GM19240 (cell line): ENCODE results near the gene TTLL6.
"Not testable (repeated sequence)": the region's sequence is repeated elsewhere in the genome, so short reads cannot be mapped to it uniquely, and the experiment has no call there.

Experiments used
- DNase-seq: peaks from one replicate; pipeline ENCODE4 v3.0.0; 2011; ENCODE audit warnings: low spot score; ENCODE audit not compliant: insufficient read length

Gene TTLL6

DNA sequence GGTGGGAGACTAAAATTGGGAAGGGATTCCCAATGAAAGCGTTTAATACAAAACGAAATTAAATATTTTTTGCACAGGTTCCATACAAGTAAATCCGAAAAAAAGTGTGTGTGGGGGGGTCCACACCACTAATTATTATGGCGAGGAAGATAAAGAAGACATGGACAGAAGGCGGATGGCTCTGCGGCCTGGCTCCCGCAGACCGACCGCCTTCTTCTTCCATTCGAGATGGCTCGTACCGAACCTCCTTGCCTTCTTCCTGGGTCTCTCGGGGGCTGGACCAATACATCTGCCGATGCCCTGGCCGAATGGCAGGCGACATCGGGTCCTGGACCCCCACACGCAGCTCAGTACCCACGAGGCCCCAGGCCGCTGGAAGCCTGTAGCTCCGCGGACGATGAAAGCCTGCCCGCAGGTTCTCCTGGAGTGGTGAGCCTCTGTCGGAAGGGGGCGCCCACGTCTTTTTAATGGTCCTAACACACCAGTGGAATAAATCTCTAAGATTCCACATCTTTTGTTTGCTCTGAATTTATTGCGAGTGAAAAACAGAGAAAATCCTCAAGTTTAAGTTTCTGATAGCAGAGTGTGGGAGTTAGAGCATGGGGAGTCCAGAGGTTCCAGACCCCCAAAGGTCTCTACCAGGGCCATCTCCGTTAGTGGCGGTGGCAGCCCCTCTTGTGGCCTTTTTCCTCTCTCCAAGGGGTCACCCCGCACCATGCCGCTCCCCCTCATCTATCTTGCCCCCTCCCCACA, 92.6 kb downstream of the TTLL6 start:
- DNase-seq = no peak

DNA sequence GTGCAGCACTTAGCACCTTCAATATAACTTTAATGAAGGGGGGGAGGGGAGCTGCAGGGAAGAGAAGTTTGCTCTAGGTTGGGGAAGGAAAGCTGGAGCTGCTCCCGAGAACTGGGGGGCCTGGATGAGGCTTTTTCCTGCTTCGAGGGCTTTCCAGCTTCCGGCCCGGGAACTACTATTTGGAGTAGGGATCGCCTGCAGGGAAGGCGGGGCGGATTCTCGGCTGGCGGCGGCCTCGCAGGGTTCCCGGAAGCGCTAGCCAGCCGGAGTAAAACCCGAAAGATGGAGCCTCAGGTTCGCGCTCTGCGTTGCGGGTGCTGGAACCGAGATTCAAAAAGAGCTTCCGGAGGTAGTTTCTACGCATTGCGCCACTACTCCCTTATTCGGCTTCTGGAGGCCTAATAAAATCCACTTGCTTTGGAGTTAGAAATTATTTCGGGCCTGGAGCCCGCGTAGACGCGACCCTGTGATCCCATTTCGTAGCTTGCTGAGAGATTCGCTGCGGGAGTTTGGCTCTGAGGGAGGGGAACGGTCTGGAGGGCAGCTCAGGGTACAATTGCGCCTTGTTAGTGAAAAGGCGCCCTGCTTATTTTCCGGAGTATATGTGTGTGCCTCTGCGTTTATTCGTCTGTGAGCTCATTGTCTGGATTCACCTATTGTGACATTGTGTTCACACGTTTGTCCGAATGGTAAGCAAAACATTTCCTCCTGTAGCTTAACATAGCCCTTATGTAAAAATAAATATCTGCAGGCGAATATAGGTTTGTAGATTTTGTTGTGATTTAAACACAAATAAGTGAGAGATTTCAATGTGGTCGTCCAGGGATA, 93.4 kb downstream of the TTLL6 start:
- DNase-seq = no peak

- no peak for DNase-seq
These were observed 94.1 kb downstream of the TTLL6 start, which contains the start of gene PRAC2 for GRCh38 chr17:48722915-48723422. TSS of gene PRAC2 (plus strand) at chr17:48723185. CDS start at chr17:48724411, 1,226 bp downstream.

GRCh38 chr17:48722201-48722907, 94.7 kb downstream of the TTLL6 start, which contains the start of gene PRAC1:
TSS of gene PRAC1 (minus strand) at chr17:48722518. CDS start at chr17:48722392, 126 bp downstream.
- no peak for DNase-seq

DNA sequence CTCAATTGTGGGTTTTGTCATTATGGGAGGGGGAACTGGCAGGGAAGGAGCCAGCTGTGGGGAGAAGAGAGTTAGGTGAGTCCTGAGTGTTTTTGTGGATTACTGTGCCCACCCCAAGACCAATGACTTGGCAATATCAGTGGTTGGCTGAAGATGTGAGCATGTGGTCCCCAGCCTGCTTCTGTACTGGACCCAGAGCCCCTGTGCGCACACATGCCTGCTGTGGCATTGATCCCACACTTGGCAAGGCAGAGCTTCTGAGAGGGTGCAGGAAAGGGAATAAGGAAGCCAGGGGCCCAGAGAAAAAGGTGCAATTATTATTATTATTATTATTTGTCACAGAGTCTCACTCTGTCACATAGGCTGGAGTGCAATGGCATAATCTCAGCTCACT, 96.0 kb downstream of the TTLL6 start:
- DNase-seq = no peak

DNA sequence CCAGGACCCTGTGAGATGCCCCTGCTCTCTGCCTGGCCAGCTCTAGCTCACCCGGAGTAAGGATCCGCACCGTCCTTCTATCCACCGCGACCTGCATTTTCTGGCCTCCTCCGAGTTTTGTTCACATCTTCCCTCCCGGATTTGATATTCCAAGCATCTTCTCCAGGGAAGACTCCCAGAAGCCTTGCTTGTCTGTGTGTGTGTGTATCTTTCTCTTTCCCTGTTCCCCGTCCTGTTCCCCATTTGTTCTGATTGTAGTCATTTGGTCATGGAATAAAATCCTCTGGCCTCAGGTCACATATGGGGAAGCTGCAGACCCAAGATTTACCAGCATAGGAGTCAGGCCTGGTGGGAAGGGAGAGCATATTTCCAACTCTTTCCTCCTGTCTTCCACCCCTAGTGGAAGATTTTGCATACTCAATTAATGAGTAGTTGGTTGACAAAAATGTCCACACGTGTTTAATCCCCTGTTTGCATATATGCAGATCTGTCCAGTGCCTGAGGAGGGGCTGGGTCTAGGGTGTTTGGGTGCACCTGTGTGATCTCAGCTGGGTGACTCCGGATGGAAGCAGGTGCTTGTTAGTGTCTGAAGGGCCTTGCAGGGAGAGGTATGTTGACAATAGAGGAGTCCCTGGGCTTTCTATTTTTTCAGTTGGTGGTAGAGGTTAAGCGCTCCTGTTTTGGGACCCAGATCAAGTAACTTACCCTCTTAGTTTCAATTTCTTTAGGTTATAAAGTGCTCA, 96.6 kb downstream of the TTLL6 start:
- no peak for DNase-seq

GRCh38 chr17:48719642-48720265, 97.3 kb downstream of the TTLL6 start:
- no peak for DNase-seq

DNA sequence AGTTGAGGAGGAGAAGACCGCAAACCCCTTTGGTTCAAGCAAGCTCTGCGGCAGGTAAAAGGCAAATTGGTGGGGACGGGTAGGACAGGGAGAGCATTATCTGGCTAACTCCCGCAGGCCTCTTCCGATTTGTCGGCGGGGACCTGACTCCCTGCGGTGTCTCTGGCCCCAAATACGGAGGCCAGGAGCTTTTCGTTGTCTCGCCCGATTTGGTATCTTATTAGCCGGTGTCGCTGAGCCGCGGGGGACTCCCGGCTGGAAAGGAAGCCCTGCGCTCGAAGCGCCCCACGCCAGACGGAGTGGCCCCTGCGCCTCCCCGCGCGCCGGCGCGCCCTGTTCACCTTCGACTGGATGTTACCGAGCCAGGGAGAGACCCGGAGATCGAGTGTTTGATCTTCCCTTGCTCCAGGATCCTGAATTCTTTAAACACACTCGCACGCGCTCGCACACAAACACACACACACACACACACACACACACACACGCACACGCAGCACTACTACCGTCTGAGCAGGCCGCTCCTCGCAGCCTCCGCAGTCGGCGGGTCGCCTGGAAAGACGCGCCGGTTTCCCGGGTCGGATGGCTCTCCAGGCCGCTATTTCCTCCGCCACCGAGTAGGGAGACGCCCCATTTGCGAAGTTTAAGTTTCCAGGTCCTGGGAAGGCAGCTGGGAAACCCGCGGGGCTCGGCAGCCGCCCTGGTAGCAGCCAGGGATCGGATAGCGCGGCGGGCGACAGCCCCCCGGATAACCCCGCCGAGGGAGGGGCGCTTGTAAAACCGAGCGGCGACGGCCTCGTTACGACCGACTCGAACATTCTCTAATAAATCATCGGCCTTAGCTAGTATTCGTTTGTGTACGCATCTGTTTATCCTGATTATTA, 98.0 kb downstream of the TTLL6 start:
- no peak for DNase-seq

GRCh38 chr17:48718227-48718760, 98.7 kb downstream of the TTLL6 start:
- DNase-seq = no peak

DNA sequence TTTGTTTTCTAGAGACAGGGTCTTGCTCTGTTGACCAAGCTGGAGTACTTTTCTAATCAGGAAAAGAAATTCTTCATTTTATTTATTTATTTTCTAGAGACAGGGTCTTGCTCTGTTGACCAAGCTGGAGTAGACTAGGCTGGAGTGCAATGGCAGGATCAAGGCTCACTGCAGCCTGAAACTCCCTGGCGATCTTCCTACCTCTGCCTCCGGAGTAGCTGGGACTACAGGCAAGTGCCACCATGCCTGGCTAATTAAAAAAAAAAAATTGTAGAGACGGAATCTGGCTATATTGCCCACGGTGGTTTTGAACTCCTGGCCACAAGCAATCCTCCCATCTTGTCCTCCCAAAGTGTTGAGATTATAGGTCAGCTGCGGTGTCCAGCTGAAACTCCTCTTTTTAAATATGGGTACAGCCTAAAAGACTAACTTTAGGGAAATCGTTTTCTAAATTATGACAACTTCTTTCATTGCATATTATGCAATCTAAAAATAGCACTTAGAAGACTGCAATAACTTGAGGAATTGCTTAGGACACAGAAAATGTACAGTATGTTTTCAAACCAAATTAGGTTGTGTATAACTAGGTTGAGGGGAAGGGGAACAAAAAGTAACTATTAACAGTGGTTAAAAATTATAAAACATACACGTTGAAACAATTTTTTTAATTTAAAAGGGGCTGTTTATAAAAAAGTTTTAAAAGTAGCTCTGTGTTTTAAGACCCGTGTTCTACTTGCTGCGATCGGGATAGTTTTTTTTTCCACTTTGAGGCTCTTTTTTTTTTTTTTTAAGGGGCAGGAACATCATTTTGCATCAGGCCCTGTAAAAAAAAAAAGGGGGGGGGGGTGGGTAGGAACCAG, 99.4 kb downstream of the TTLL6 start:
- DNase-seq = no peak

GRCh38 chr17:48716549-48716948, 100.5 kb downstream of the TTLL6 start:
- DNase-seq = not testable (repeated sequence)

DNA sequence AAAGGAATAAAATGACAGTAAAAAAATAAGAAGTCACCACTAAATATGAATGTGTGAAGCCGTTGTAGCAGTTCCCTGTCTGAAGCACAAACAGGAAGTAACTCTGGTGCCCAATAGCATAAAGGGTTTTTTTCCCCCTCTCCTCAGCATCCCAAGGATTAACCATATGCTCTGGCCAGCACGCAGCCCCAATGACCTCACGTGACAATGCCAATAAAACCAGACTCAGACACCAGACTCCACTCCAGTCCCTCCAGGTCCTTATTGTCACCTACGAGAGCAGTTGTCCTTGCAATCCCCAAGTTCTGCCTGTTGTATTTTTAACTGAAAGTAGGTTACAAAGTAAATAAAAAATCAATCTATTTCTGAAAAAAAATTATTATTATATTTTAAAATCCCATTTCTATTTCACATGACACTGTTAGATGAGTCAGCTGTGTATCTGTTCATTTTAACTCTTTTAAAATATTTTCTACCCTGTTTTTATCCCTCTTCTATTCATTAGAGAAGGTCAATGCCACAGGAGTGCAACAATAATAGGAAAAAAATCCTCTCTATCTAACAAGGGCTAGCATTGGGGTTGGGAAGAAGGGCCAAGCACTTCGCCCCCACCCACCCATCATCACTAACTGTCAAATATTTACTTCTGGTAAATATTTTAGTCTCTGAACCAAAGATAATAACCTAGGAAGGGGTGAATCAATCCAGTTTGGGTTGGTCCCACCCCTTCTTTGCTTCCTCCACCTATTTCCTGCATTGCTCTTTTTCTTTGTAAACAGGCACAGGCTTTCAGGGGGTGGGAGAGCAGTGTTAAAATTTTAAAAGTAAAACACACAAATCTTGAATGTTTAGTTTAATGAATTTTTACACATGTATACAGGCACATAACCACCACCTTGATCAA, 101.3 kb downstream of the TTLL6 start:
- DNase-seq = no peak
